Adrenal gland (tissue), 12 donors: ENCODE measurements around the gene WNK4. TPM values are rescaled to one million over a fixed set of nuclear protein-coding genes. Genes with fewer than 3 reads are reported as not detected.
A peak's percentile ranks its signal among the peaks of the same experiment; 100 is the strongest.

Experiments
- DNase-seq, 7 donors: peaks; one replicate each; pipeline ENCODE4 v3.0.0-alpha.2; 2019 to 2020
- H3K27ac ChIP-seq, 5 donors: fragments of 200-600 bp; sonication (generic) in 4 of 5; 1 replicate in 3 of 5; 2 replicates in 2 of 5; pipeline versions ENCODE4 v1.5.1 to v1.8.0; 2016 to 2020; ENCODE audit warnings: mild to moderate bottlenecking in 1 of 5
- H3K27me3 ChIP-seq: fragments of 200-600 bp; 2 replicates; pipeline ENCODE4 v1.8.0; 2021
- H3K36me3 ChIP-seq, 2 donors: fragments of 200-600 bp; replicated peaks in 1 of 2; 1 replicate in 1 of 2; 2 replicates in 1 of 2; pipeline versions ENCODE4 v1.5.1 to v1.8.0; 2018 to 2022
- H3K4me1 ChIP-seq, 2 donors: fragments of 200-600 bp; replicated peaks in 1 of 2; 1 replicate in 1 of 2; 2 replicates in 1 of 2; pipeline versions ENCODE4 v1.5.1 to v1.8.0; 2018 to 2021
- H3K4me3 ChIP-seq, 4 donors: fragments of 200-600 bp; sonication (generic) in 3 of 4; one replicate each; pipeline ENCODE4 v1.5.1; 2016 to 2018
- H3K9me3 ChIP-seq, 3 donors: fragments of 200-600 bp; sonication (generic) in 1 of 3; replicated peaks in 1 of 3; 1 replicate in 2 of 3; 2 replicates in 1 of 3; pipeline versions ENCODE4 v1.5.1 to v1.8.0; 2016 to 2021
- POLR2A ChIP-seq, 2 donors: fragments of 450-650 bp; IDR thresholded peaks; one replicate each; pipeline ENCODE4 v1.6.1; 2017; ENCODE audit warnings: antibody characterized with exemption in 2 of 2, mild to moderate bottlenecking in 2 of 2, moderate library complexity in 1 of 2
- WGBS, 4 donors: extraction: QIAGEN DNeasy Blood & Tissue Kit in 2 of 4; methylation state at CpG; one replicate each; pipeline versions ENCODE4 v1.1.5 to v1.1.7; 2013 to 2017; 5-methylcytosine and 5-hydroxymethylcytosine counted together
- intact Hi-C, 2 donors: fragments of 100-400 bp; cut with DNase I; formaldehyde crosslinking; loops; one replicate each; pipeline versions ENCODE4 v1.14.1 to v1.15.0; 2022 to 2023
- polyA plus RNA-seq, 3 donors: library from polyadenylated mRNA; stranded (reverse); fragments of 200-250 nt in 2 of 3; fragments of 350-450 nt in 1 of 3; fragmentation: Illumina TruSeq in 1 of 3; extraction: RNeasy Lipid Tissue Mini Kit (QIAGEN cat#74804) in 1 of 3; gene quantifications; one replicate each; pipeline ENCODE4 v1.2.3, GENCODE V29; 2013 to 2014
- total RNA-seq, 9 donors: library from RNA; depleted of rRNA in 4 of 9; stranded (reverse); fragments of >200 nt in 4 of 9; fragments of 120-200 nt in 1 of 9; fragmentation: NEBNext Ultra II Directional in 1 of 9; extraction: Animal tissue kit (Norgen Biotek cat#: 25700) in 1 of 9; gene quantifications; one replicate each; pipeline versions ENCODE4 v1.1.0 to v1.2.4, GENCODE V29; 2013 to 2023
- TF ChIP-seq, protein P1 (sequence below), 6 experiments: fragments of 450-650 bp in 4 of 6; fragments of 200-600 bp in 2 of 6; sonication (generic) in 1 of 6; IDR thresholded peaks; 1 replicate in 5 of 6; 2 replicates in 1 of 6; pipeline versions ENCODE4 v1.5.1 to v1.8.0; 2016 to 2021; ENCODE audit warnings: antibody characterized with exemption in 6 of 6, mild to moderate bottlenecking in 2 of 6, moderate library complexity in 1 of 6
- donor health status: healthy with polysubstance abuse.
- donor health status: Bipolar disorder and iron deficiency.
- donor health status: DM: yes; HTN: yes; CAD: no.
- donor health status: DM: no; HTN: no; CAD: no.
- donor health status: DM: no; HTN: no; CAD: no.
- donor health status: DM: yes; HTN: yes; CAD: no.

The WNK4 gene
- total and polyA plus RNA-seq, 12 donors = 0.05 to 0.46 (median 0.18) TPM; not detected in 5

DNA sequence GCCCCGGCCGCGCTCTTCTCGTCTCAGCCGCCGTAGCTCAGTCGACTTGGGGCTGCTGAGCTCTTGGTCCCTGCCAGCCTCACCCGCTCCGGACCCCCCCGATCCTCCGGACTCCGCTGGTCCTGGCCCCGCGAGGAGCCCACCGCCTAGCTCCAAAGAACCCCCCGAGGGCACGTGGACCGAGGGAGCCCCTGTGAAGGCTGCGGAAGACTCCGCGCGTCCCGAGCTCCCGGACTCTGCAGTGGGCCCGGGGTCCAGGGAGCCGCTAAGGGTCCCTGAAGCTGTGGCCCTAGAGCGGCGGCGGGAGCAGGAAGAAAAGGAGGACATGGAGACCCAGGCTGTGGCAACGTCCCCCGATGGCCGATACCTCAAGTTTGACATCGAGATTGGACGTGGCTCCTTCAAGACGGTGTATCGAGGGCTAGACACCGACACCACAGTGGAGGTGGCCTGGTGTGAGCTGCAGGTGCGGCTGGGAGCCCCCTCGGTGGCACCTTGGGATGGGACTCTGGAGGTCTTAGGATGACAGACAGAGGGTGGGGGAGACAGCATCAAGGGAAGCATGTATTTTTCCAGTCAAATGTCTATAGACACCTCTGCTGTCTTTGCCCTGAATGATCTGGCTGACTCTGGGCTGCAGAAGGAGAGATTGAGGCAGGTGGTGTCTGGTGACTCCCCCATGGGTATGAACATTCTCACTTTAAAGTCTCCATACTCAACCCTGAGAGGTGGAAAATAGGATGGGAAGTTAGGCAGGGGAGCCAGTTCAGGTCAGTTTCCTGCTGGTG lies 635 bp downstream of the WNK4 start:
- Histone ChIP-seq H3K27me3 (peaks cover 48% of the 10 kb centered on the region), H3K4me1 (peaks cover 0 to 16% of the 10 kb centered on the region in 2 donors), H3K4me3 (peak overlapping the region in 1 of 4 donors; percentile 38), H3K36me3 (peaks cover 0 to 38% of the 10 kb centered on the region in 2 donors), H3K9me3 (no peaks in the 10 kb centered on the region), H3K27ac (no peak overlapping the region)
- no peak for DNase-seq
- intact Hi-C loops = no loop called here
- no peak for TF ChIP-seq POLR2A (IDR thresholded peaks at IDR 0.05)
- whole genome bisulfite sequencing, 4 donors = 6 to 18% (median 7%) methylated on average over 18 to 39 of the region's 39 CpGs

DNA sequence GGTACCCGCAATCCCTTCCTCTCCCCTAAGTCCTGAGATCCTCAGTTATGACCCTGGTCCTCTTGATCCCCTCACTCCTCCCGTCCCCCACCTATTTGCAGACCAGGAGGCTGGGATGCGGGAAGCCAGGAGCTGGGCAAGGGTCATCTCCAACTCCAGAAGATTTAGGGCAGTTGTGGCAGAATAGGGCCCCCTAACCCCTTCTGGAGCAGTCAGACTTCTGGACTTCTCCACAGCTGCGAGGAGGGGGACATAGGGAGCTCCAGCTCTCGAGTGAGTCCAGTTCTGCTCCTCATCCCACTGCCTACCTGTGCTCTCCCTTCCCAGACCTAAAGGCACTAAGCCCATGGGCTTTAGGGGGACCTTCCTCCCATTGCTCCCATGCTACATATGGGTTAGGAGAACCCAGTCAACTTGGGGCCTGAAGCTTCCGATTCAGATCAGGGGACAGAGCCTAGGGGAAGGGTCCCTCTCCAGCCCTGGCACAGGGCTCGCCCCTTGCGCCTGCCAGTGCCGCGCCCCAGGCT lies 1.3 kb downstream of the WNK4 start:
- peaks cover 0 to 31% of the 10 kb centered on the region in 2 donors for H3K36me3 ChIP-seq
- TF ChIP-seq POLR2A (IDR thresholded peaks at IDR 0.05) = no peak
- TF ChIP-seq, protein P1, sequence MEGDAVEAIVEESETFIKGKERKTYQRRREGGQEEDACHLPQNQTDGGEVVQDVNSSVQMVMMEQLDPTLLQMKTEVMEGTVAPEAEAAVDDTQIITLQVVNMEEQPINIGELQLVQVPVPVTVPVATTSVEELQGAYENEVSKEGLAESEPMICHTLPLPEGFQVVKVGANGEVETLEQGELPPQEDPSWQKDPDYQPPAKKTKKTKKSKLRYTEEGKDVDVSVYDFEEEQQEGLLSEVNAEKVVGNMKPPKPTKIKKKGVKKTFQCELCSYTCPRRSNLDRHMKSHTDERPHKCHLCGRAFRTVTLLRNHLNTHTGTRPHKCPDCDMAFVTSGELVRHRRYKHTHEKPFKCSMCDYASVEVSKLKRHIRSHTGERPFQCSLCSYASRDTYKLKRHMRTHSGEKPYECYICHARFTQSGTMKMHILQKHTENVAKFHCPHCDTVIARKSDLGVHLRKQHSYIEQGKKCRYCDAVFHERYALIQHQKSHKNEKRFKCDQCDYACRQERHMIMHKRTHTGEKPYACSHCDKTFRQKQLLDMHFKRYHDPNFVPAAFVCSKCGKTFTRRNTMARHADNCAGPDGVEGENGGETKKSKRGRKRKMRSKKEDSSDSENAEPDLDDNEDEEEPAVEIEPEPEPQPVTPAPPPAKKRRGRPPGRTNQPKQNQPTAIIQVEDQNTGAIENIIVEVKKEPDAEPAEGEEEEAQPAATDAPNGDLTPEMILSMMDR (IDR thresholded peaks at IDR 0.05) = no peak
- WGBS, 4 donors = 22 to 45% (median 34%) methylated on average over 6 to 10 of the region's 10 CpGs
- H3K27ac ChIP-seq = no peak overlapping the region
- no peaks in the 10 kb centered on the region for H3K9me3 ChIP-seq
- H3K4me3 ChIP-seq = no peak overlapping the region
- intact Hi-C loops = no loop called here
- peaks cover 0 to 16% of the 10 kb centered on the region in 2 donors for H3K4me1 ChIP-seq
- DNase-seq = no peak
- peaks cover 55% of the 10 kb centered on the region for H3K27me3 ChIP-seq

DNA sequence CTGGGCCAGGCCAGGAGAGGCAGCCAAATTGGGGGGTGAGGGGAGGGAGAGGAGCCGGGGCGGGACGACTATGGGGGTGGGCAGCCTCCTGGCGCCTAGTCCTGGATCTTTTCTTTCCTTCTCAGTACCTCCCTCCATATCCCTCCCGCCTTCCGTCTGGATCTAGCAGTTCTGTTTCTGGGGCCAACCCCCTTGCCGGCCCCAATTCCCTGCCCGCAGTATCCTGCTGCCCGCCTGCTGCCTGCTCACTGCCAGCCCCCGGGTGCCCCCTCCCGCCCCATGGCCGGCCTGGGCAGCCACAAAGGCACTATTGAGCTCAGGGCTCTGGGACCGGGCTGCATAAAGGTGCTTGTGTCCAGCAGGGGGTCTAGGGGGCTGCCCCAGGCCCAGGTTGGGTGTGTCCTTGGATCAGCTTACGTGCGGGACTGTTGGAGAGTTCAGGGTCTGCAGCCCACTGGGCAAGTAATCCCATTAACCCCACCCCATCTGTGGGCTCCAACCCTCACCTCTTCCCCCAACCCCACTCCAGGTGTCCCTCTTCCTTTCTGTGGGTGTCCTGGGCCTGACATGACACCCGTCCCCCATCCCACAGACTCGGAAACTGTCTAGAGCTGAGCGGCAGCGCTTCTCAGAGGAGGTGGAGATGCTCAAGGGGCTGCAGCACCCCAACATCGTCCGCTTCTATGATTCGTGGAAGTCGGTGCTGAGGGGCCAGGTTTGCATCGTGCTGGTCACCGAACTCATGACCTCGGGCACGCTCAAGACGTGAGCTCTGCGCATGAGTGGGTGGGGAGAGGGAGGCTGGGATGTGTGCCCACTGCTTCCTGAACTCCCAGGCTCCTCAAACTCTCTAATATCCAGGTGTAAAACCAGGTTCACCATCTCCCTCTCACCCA lies 2.0 kb downstream of the WNK4 start:
- no peaks in the 10 kb centered on the region for H3K9me3 ChIP-seq
- H3K27ac ChIP-seq = no peak overlapping the region
- no peak overlapping the region for H3K4me3 ChIP-seq
- intact Hi-C loops = no loop called here
- 18 to 35% (median 22%) methylated on average over 20 to 29 of the region's 29 CpGs for WGBS, 4 donors
- H3K27me3 ChIP-seq = peaks cover 59% of the 10 kb centered on the region
- no peak for DNase-seq
- TF ChIP-seq, protein P1 (IDR thresholded peaks at IDR 0.05) = no peak
- no peak for TF ChIP-seq POLR2A (IDR thresholded peaks at IDR 0.05)
- H3K4me1 ChIP-seq = peaks cover 0 to 16% of the 10 kb centered on the region in 2 donors
- peaks cover 0 to 24% of the 10 kb centered on the region in 2 donors for H3K36me3 ChIP-seq

DNA sequence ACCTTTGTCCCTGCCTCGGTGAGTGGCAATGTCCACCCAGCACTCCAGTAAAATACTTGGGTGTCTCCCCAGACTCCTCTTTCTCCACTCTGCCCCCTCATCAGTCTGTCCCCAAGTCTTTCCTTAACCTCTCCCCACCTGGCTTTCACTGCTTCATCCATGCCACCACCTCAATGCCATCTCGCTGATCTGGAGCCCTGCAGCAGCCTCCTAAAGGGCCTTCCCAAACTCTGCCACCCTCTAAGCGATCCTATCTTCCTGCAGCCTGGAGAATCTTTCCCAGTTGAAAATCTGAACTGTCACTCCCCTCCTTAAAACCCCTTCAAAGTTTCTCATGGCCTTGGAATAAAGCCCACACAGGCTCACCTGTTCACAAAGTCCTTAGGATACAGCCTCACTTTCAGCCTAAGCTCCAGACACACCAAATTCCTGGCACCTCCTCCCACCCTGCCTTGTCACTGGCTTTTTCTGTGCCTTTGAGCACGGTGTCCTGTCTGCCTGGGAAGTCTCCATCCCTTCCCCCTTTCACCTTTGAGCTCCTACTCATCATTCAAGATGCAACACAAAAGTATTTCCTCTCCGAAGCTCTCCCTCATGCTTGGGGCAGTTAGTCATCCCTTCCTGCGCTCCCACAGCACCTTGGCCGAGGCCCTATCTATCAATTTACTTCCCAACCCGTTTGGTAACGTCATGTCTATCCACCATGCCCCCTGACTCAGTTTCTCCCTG lies 2.8 kb downstream of the WNK4 start:
- no peak for DNase-seq
- Histone ChIP-seq H3K4me3 (no peak overlapping the region), H3K4me1 (peaks cover 0 to 16% of the 10 kb centered on the region in 2 donors), H3K36me3 (peaks cover 0 to 16% of the 10 kb centered on the region in 2 donors), H3K27ac (no peak overlapping the region), H3K27me3 (peaks cover 59% of the 10 kb centered on the region), H3K9me3 (no peaks in the 10 kb centered on the region)
- 19 to 38% (median 20%) methylated on average over 9 of the region's 9 CpGs for WGBS, 4 donors
- intact Hi-C loops = no loop called here
- no peak for TF ChIP-seq POLR2A (IDR thresholded peaks at IDR 0.05)
- TF ChIP-seq, protein P1 (IDR thresholded peaks at IDR 0.05) = no peak
